DMS53 (cell line): ENCODE results near the gene ABHD17B.

Experiments
- DNase-seq: peaks from one replicate; lab custom pipeline; 2025; lab: John Stamatoyannopoulos, UW

The ABHD17B gene

GRCh38 chr9:71876829-71877228, 34.2 kb downstream of the ABHD17B start:
- no peak for DNase-seq

- no peak for DNase-seq
Measured at GRCh38 chr9:71876106-71876505, 34.9 kb downstream of the ABHD17B start.

- no peak for DNase-seq
Measured at GRCh38 chr9:71875345-71875744, 35.6 kb downstream of the ABHD17B start.

GRCh38 chr9:71863631-71864030, 47.4 kb downstream of the ABHD17B start:
- DNase-seq, result no peak

- DNase-seq, result peak; percentile 79
Measured at GRCh38 chr9:71861618-71862017, 49.4 kb downstream of the ABHD17B start.

- DNase-seq, result peak; percentile 6
Measured at GRCh38 chr9:71859939-71860338, 51.1 kb downstream of the ABHD17B start.

- no peak for DNase-seq
Measured at GRCh38 chr9:71858812-71859211, 52.2 kb downstream of the ABHD17B start.

- no peak for DNase-seq
Measured at GRCh38 chr9:71858102-71858798, 52.7 kb downstream of the ABHD17B start.

- DNase-seq, result no peak
Measured at GRCh38 chr9:71857159-71857558, 53.8 kb downstream of the ABHD17B start.

- no peak for DNase-seq
Measured at GRCh38 chr9:71854811-71855210, 56.2 kb downstream of the ABHD17B start.

- no peak for DNase-seq
Measured at GRCh38 chr9:71853084-71853483, 57.9 kb downstream of the ABHD17B start.

- DNase-seq, result no peak
Measured at GRCh38 chr9:71850996-71851395, 60.0 kb downstream of the ABHD17B start.

- DNase-seq, result no peak
Measured at GRCh38 chr9:71847892-71848291, 63.1 kb downstream of the ABHD17B start.

GRCh38 chr9:71844808-71845207, 66.2 kb downstream of the ABHD17B start:
- no peak for DNase-seq

GRCh38 chr9:71839668-71840067, 71.3 kb downstream of the ABHD17B start:
- DNase-seq, result no peak

GRCh38 chr9:71835596-71835995, 75.4 kb downstream of the ABHD17B start:
- no peak for DNase-seq

GRCh38 chr9:71830929-71831328, 80.1 kb downstream of the ABHD17B start:
- DNase-seq, result no peak

- DNase-seq, result no peak
Measured at GRCh38 chr9:71830153-71830552, 80.8 kb downstream of the ABHD17B start.

- no peak for DNase-seq
Measured at GRCh38 chr9:71826279-71826678, 84.7 kb downstream of the ABHD17B start.

GRCh38 chr9:71824257-71824656, 86.7 kb downstream of the ABHD17B start:
- DNase-seq, result no peak

GRCh38 chr9:71822935-71823334, 88.1 kb downstream of the ABHD17B start:
- DNase-seq, result no peak

GRCh38 chr9:71822456-71822855, 88.5 kb downstream of the ABHD17B start:
- no peak for DNase-seq

GRCh38 chr9:71821405-71821804, 89.6 kb downstream of the ABHD17B start:
- no peak for DNase-seq

- DNase-seq, result no peak
Measured at GRCh38 chr9:71820403-71820921, 90.5 kb downstream of the ABHD17B start.
